ENCODE measurements around the gene LGALS1.

LGALS1 gene

DNA sequence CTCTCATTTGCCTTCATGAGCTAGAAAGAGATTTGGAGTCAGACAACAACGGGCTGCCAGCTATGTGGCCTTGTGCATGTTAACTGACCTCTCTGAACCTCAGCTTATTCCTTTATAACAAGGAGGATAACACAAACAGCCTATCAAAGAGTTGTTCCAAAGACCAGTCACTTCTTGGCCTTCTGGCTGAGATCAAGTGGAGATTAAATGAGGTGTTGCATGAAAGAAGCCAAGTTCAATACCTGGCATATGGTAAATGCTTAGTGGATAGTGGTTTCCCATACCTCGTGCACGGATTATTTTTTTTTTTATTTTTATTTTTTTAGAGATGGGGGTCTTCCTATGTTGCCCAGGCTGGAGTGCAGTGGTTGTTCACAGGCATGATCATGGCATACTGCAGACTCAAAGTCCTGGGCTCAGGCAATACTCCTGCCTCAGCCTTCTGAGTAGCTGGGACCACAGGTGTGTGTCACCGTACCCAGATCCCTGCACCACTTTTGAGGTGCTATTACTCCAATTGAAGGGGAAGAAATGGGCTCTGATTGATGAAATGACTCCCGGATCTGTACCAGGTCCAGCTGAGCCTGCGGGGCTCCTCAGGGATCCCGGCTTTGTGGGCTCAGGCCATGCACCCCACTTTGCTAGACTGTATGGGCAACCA is 4.9 kb downstream of the LGALS1 start:
- H3K27me3 ChIP-seq (replicated peaks; ENCODE audit: insufficient read depth, low read length) = no peaks in the 10 kb centered on the region
- no peaks in the 10 kb centered on the region for H3K9me2 ChIP-seq (replicated peaks; ENCODE audit: insufficient read depth, low read length)
- no peak overlapping the region for H3K27ac ChIP-seq (ENCODE audit: low read length)
- DNase-seq = no peak
- no peak overlapping the region for H3K4me3 ChIP-seq (ENCODE audit: low read length)
- TF ChIP-seq CTCF (IDR thresholded peaks at IDR 0.05; ENCODE audit: low read length) (no peak), EZH2 (optimal IDR thresholded peaks at IDR 0.05; ENCODE audit: low read depth, low read length) (no peak), EZH2phosphoT487 (IDR thresholded peaks at IDR 0.05; ENCODE audit: low read length) (no peak)
- H3K9ac ChIP-seq (ENCODE audit: low read length) = no peak overlapping the region
- peaks cover 32% of the 10 kb centered on the region for H3F3A ChIP-seq (ENCODE audit: insufficient read depth, low read length)
- no peaks in the 10 kb centered on the region for H3K36me3 ChIP-seq (replicated peaks; ENCODE audit: insufficient read depth, low read length)
- H3K79me2 ChIP-seq (ENCODE audit: low read length) = peaks cover 21% of the 10 kb centered on the region
- no peaks in the 10 kb centered on the region for H3K9me3 ChIP-seq (replicated peaks; ENCODE audit: insufficient read depth, low read length)
- no peaks in the 10 kb centered on the region for H4K20me1 ChIP-seq (ENCODE audit: insufficient read depth, low read length)
- H3K4me1 ChIP-seq (ENCODE audit: low read length) = peaks cover 22% of the 10 kb centered on the region
- no peak overlapping the region for H2AFZ ChIP-seq (ENCODE audit: low read length)
- H3K4me2 ChIP-seq (ENCODE audit: low read depth, low read length) = no peak overlapping the region

DNA sequence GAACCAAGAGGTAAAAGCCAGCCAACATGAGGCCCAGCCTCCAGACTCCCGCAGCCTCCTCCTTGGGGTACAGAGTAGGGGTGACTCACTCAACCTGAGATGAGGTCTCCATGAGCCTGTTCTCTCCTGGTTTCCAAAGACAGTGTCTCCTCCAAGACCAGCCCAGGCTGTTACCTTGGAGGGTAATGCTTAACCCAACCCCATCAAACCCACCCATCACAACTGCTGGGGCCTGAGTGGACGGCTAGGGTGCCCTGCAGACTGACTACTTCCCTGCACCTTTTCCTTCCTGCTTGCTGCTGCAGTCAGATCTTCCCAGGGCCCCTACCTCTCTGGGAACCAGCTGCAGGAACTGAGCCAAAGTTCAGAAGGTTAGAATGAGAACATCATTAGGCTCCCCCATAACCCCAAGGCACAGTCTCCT is 5.6 kb downstream of the LGALS1 start:
- Histone ChIP-seq H3K79me2 (ENCODE audit: low read length) (peaks cover 14% of the 10 kb centered on the region), H2AFZ (ENCODE audit: low read length) (peak overlapping the region; percentile 24; the same call in 1 of the 2 replicates), H3K36me3 (replicated peaks; ENCODE audit: insufficient read depth, low read length) (no peaks in the 10 kb centered on the region), H3K9me3 (replicated peaks; ENCODE audit: insufficient read depth, low read length) (no peaks in the 10 kb centered on the region), H3K9me2 (replicated peaks; ENCODE audit: insufficient read depth, low read length) (no peaks in the 10 kb centered on the region), H3K4me2 (ENCODE audit: low read depth, low read length) (no peak overlapping the region), H3K27ac (ENCODE audit: low read length) (no peak overlapping the region), H3K4me3 (ENCODE audit: low read length) (no peak overlapping the region), H4K20me1 (ENCODE audit: insufficient read depth, low read length) (no peaks in the 10 kb centered on the region), H3K9ac (ENCODE audit: low read length) (no peak overlapping the region), H3K4me1 (ENCODE audit: low read length) (peaks cover 23% of the 10 kb centered on the region), H3F3A (ENCODE audit: insufficient read depth, low read length) (peaks cover 32% of the 10 kb centered on the region), H3K27me3 (replicated peaks; ENCODE audit: insufficient read depth, low read length) (no peaks in the 10 kb centered on the region)
- DNase-seq = no peak
- TF ChIP-seq CTCF (IDR thresholded peaks at IDR 0.05; ENCODE audit: low read length) (no peak), EZH2phosphoT487 (IDR thresholded peaks at IDR 0.05; ENCODE audit: low read length) (no peak), EZH2 (optimal IDR thresholded peaks at IDR 0.05; ENCODE audit: low read depth, low read length) (no peak)

DNA sequence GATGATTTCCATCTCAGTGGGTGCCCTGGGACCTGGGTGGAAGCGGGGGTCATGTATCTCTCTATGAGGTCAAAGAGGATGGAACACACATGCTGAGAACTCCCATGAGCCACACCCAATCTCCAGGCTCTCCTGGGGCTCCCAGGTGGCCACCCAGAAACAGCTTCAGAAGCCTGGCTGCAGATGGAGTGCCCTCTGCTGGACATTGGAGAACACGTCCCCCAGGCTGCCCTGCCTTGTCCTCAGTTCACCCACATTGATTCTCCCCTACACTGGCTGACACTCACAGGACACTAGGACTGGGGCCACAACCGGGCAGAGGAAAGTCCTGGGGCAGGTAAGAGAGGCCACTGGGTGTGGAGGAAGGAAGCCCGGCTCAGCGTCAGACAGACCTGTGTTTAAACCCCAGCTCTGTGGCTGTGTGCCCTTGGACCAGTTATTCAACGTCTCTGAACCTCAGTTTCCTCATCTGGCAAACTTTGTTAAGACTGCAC is 6.2 kb downstream of the LGALS1 start:
- no peaks in the 10 kb centered on the region for H3K9me2 ChIP-seq (replicated peaks; ENCODE audit: insufficient read depth, low read length)
- H3K27ac ChIP-seq (ENCODE audit: low read length) = no peak overlapping the region
- no peaks in the 10 kb centered on the region for H3K27me3 ChIP-seq (replicated peaks; ENCODE audit: insufficient read depth, low read length)
- H3F3A ChIP-seq (ENCODE audit: insufficient read depth, low read length) = peaks cover 27% of the 10 kb centered on the region
- peak; percentile 82 for DNase-seq
- TF ChIP-seq EZH2phosphoT487 (IDR thresholded peaks at IDR 0.05; ENCODE audit: low read length) = no peak
- peak; percentile 96 for TF ChIP-seq CTCF (IDR thresholded peaks at IDR 0.05; ENCODE audit: low read length)
- no peak for TF ChIP-seq EZH2 (optimal IDR thresholded peaks at IDR 0.05; ENCODE audit: low read depth, low read length)
- no peaks in the 10 kb centered on the region for H4K20me1 ChIP-seq (ENCODE audit: insufficient read depth, low read length)
- H3K9ac ChIP-seq (ENCODE audit: low read length) = no peak overlapping the region
- H3K4me2 ChIP-seq (ENCODE audit: low read depth, low read length) = no peak overlapping the region
- no peak overlapping the region for H3K4me3 ChIP-seq (ENCODE audit: low read length)
- H3K36me3 ChIP-seq (replicated peaks; ENCODE audit: insufficient read depth, low read length) = no peaks in the 10 kb centered on the region
- peaks cover 12% of the 10 kb centered on the region for H3K79me2 ChIP-seq (ENCODE audit: low read length)
- peaks cover 23% of the 10 kb centered on the region for H3K4me1 ChIP-seq (ENCODE audit: low read length)
- peak overlapping the region; percentile 24 for H2AFZ ChIP-seq (ENCODE audit: low read length)
- H3K9me3 ChIP-seq (replicated peaks; ENCODE audit: insufficient read depth, low read length) = no peaks in the 10 kb centered on the region

Measured in MM.1S (cell line).